Raji (cell line): Measurements from ENCODE around the gene ROBO2.

Experiments used
- POLR2A ChIP-seq: IDR thresholded peaks from 2 replicates; pipeline ENCODE4 v1.6.1; 2011; ENCODE audit warnings: low read depth, low read length, control low read depth; ENCODE audit not compliant: insufficient read depth

Gene ROBO2

GRCh38 chr3:77079988-77080610 lies 40.2 kb downstream of the ROBO2 start:
- no peak for TF ChIP-seq POLR2A

DNA sequence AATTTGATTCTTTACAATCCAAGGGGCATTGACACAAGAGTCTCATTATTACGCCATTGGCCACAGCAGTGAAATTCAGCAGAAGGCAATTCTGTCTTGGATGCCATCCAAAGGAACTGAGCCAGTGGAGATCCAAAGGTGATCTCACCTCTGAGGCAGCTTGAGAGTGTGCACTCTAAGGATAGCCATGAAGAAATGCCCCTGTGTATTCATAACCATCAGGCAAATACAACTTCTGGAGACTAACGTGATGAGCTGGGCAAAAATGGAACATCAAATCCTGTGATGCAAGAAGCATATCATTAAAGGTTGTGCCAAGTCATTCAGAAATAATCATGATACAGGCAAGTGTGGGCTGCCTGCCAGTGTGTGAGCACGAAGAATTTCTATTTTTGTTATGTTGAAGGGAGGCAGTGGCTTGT lies 41.4 kb downstream of the ROBO2 start:
- TF ChIP-seq POLR2A = no peak

GRCh38 chr3:77084511-77084910 lies 44.6 kb downstream of the ROBO2 start:
- no peak for TF ChIP-seq POLR2A

GRCh38 chr3:77086408-77086807 lies 46.5 kb downstream of the ROBO2 start:
- TF ChIP-seq POLR2A = no peak

GRCh38 chr3:77091809-77092208 lies 51.9 kb downstream of the ROBO2 start:
- TF ChIP-seq POLR2A = no peak

- TF ChIP-seq POLR2A = no peak
Observed at GRCh38 chr3:77093101-77093500, 53.2 kb downstream of the ROBO2 start.

DNA sequence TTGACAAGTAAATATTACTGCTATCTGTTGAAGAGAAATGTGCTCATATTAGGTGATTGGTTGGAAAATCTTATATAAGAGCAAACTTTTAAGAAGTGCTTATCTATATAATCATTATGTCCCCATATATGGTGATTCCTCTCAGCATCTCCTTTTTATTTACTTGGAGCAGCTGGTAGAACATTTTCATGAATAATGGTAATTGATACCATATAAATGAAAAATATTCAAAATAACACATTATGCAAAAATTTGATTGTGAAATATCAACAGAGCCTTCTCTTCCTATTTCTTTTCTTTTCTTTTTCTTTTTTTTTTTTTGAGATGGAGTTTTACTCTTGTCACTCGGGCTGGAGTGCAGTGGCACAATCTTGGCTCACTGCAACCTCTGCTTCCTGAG lies 56.2 kb downstream of the ROBO2 start:
- TF ChIP-seq POLR2A = no peak

DNA sequence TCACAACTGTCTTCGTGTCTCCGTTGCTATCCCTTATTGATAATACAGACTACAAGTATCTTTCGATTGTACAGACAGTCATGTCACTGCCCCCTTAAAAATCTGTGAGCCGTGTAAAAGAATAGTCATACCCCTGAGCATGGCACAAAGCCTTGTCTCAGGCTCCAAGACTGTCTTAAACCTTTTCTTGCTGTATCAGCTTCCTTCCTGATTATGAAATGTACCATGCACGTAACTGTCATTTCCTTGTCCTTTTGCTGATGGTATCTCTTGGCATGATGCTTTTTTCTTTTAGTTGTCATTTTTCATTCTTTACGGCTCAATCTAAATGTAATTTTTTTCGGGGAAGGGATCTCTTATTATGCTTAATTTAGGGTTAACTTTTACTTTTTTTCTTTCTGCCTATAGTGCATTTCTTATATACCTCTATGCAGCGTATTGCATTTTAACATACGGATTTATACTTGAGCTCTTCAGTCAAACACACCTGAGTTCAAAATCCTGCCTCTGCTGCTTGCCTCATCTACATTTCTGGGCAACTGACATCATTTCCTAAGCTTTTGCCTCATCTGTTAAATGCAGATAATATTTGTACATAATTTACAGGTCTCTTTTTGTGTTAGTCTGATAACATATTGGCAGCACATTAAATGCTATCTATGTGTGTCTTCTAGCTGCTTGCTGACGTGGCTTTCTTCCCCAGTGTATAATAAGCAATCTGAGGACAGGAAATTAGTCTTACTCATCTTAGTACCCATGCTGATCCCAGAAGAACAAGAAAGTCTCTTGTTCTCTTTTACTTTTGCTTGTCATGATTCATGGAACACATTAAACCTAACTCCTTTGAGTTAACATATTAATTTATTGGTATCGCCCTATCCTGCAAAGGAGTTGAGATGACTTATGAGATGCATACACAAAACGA lies 57.3 kb downstream of the ROBO2 start:
- TF ChIP-seq POLR2A = no peak

DNA sequence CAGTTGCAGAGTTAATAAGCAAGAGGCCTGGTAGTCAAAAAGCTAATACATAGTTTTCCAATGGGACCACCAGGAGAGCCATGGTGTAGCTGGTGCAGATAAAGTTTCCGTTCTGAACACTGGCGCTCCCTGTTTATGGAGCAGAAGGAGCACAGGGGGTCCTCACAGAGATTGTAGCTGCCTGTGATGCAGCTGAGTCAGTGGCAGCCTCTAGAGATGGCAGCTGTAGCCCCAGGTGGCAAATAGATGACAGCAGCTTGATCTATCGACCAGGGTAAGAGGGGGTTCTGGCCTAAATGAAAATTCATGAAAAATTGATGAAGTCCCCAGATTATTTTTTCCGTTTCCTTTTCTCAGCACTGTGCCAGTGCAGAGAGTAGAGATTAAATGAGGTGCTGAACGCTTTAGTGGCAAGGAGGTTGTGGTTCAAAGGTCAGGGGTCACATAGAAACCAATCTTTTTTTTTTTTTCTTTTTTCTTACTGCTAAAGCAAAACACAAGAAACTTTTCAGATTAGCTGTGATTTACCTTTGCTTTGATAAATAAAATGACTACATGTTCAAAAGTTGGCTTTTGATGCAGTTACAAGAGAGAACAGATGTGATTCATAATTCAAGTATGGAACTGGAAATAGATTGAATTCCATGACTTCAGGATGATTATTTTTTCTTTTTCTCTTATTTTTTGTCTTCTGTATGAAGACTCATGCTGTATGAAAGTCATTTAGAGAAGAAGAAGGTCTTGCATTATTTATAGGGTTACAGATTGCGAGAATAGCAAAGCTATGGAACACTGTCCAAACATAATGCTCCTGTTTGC lies 63.3 kb downstream of the ROBO2 start:
- no peak for TF ChIP-seq POLR2A

DNA sequence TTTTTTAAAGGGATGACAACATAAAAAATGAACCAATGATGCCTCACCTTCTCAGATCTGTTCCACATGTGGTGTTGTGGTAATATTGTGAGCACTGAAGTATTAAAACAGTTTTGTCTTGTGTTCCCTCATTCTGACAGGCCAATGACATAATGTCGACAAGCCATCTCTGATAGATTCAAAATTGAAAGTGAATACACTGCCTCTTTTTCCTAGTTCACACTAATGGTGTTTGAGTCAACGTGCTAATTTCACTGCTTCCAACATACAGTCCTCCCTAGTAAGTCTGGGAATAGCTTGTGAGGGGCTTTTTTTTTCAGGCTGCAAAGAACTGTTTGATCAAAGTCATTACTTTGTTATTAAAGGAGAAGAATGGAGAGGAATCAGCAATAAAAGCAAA lies 82.8 kb downstream of the ROBO2 start:
- TF ChIP-seq POLR2A = no peak

GRCh38 chr3:77125966-77126365 lies 86.1 kb downstream of the ROBO2 start:
- TF ChIP-seq POLR2A = no peak

DNA sequence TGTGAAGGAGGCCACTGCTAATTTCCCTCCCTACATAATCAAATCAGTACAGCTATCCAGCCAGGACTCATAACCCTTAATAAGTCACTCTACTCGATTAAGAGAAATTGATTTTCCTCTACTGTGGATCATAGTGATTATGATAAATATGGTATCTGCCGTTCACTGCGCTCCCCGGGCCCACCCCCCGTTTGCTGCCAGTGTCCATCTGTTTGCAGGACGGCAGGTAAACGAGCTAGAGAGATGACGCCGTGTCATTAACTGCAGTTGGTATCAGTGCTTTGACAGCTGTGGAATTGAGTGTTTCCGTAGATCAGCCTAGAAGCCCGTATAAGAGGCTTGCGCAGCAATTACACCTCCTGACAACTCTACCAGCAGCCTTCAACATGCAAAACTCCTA lies 94.9 kb downstream of the ROBO2 start:
- no peak for TF ChIP-seq POLR2A

DNA sequence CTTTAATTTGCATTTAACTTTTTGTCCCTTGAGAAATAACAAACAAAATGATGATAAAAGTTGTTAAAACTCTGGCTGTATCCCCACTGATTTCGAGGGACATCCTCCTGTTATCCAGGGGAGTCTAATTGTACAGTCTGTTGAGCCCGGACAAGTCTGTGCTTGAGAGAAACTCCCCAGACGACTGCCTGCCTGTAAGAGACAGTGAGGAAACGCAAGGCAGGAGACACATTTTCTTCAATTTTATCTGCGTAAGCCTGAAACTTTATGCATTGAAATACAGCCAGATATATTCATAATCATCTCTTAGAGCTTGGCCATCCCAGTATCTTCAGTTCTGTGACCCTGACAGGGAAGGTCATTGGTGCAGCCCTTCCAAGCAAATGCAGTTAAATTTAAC lies 97.7 kb downstream of the ROBO2 start:
- TF ChIP-seq POLR2A = no peak

DNA sequence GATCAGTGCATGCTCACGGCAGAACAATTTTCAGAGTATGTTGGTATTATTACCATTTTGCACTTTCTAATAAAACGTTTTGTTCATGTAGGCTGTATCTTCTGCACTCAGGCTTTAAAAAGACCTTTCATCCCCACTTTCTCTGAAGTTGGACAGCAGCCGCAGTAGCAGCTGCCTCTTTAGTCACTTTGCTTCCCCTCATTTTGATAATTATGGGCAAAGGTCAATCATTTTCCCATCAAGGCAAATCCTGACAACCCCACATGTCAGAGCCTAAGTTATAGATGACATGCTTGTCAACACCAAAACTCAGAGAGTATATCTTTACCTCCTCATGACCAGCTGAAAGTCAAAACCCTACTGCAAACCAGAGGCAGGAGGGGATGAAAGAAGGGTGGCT lies 99.7 kb downstream of the ROBO2 start:
- no peak for TF ChIP-seq POLR2A

GRCh38 chr3:77141423-77141822 lies 101.5 kb downstream of the ROBO2 start:
- TF ChIP-seq POLR2A = no peak
